MV-4-11 (cell line): ENCODE measurements around the gene MDFIC.

Experiments
- DNase-seq: peaks from one replicate; lab custom pipeline; 2025; lab: John Stamatoyannopoulos, UW

MDFIC gene

DNA sequence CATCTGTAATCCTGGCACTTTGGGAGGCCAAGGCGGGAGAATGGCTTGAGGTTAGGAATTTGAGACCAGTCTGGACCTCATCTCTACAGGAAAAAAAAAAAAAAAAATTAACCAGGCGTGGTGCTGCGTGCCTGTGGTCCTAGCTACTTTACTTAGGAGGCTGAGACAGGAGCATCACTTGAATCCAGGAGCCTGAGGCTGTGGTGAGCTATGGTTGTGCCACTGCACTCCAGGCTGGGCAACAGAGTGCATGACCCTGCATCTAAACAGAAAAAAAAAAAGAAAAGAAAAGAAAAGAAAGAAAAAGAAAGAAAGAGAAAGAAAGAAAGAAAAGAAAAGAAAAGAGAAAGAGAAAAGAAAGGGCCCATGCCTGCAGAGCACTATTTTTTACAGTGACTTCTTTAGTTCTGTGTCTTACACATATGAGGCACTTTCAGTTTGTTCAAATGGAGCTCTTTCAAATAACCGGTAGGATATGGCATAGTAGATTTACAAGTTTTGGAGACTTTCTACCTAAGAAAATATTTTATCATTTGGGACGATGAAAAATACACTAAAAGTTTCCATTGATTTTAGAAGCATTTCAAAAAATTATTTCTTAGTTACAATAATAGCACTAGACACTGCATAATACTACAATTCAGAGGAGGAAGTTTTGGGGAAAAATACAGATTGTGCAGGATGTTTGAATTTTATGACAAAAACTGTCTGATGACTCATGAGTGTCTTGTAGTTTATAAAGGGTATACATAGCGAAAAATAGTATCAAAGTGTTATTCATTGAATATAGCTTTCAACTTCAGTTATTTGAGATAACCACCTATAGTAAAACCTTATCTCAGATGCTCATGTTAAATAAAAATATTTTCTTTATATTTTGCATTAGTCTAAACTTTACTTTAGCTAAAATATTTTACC lies 75.9 kb downstream of the MDFIC start:
- DNase-seq = no peak

- no peak for DNase-seq
Measured at GRCh38 chr7:115004121-115004520, 82.2 kb downstream of the MDFIC start.

- no peak for DNase-seq
Measured at GRCh38 chr7:115005251-115005650, 83.4 kb downstream of the MDFIC start.

GRCh38 chr7:115005953-115006352 lies 84.1 kb downstream of the MDFIC start:
- DNase-seq = no peak

GRCh38 chr7:115007751-115008150 lies 85.9 kb downstream of the MDFIC start:
- no peak for DNase-seq

DNA sequence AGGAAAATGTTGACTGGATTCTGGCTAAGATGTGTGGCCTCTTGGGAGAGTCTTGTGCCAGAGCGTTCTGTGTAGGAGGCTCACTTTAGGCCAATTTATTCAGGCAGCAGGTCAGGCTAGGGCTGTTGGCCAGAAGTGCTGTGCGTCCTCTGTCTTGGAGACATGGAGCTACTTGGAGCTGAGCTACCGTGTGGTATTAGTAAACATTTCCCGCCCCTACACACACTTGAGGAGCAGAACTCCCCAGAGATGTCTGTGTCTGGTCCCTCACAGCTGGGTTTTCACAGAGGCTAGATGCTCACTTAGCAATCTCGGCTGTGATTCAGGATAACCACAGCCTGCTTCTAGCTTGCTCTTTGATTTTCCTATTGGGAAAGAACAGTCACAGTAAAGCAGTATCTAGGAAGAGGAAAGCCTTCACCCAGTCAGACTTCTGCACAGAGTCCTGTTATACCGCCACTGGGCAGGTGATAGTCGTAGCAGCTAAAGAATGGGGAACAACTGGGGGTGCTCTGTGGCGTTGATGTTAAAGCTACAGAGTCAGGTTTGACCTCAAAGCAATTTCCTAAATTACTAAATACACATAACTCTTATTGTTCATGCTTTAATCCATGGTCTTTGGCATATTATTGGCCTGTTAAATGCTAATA lies 86.7 kb downstream of the MDFIC start:
- peak; percentile 23 for DNase-seq

DNA sequence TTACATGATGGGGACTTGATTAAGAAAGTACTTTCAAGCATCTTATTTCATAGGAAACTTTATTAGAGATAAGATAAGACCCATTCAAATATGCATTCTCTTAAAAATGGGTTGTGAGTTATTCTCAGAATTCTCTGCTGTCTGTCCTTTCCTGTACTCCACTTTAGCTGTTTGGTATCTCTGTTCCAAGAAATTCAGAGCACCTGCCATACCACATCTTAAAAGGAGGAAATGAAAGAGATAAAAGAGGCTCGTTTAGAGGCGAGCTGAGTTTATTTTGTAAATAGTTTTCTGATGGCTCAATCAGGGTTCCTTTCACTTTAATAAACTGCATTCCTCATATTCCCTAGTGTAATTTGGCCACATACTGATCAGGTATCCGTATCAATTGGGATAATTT lies 87.2 kb downstream of the MDFIC start:
- peak; percentile 63 for DNase-seq

DNA sequence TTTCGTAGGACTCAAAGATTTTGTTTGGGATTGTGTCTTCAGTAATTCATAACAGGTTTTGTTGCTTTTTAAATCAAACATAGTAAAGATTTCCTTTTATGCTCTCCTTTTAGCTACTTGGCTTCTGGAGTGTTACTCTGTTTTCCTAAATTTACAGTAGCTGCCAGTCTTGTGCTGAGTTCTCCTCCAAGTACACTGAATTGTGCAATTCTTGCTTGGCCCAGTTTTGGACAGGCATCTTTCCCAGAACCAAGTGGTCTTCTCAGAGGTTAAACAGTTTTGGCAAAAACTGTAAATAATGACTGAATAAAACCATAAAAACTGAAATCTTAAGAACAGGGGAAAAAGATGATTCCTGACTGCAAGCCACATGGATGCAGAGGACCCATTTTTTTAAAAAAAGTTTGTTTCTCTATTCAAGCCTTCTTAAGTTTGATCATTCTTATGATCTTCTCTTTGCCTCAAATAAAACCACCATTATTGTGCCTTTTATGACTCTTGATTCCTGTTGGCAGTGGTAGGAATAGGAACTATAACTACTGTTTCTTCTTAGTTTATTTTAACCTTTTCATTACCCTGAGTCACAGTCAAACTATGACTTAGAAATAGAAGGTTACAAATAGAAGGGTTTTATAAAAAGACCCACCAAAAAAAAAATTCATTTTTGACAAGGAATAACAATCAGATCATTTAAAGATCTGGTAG lies 88.0 kb downstream of the MDFIC start:
- no peak for DNase-seq

- DNase-seq = no peak
Measured at GRCh38 chr7:115010441-115010820, 88.5 kb downstream of the MDFIC start.

DNA sequence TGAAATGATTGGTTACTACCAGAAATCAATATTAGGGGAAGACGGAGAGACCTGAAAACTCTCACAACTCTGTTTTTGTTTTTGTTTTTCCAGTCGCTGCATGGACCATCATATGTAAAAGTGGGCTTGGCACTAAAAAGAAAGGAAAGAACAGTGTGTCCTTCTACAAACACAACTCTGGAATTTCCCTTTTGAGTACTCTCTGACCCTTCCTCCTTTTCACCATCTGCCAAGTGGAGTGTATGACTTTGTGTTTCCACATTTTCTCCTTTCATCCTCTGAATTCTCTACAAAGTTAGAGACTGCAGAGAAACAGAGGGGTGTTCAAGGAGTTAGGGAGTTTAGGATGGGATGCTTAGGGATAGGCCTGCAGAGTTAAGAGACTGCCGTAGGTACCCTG lies 92.0 kb downstream of the MDFIC start:
- DNase-seq = no peak

DNA sequence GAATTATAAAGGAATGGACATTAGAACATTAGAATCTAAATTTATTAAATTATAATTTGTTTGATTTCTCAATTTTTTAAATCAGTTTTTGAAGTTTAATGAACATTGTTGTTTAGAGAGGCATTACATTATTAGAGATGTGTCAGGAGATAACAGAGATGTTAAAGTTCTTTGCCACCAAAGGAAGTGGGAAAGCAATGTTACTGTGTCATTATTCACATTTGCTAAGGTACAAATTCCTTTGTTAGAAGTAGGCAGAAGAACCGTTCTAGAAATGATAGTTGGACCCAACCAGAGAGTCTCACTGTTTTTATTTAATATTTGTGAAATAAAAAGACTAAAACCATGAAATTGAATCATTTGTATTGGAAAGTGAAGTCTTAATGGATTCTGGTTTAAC lies 92.9 kb downstream of the MDFIC start:
- DNase-seq = no peak

GRCh38 chr7:115015619-115016018 lies 93.7 kb downstream of the MDFIC start:
- DNase-seq = no peak

GRCh38 chr7:115019882-115020605 lies 98.2 kb downstream of the MDFIC start:
- DNase-seq = peak; percentile 95

GRCh38 chr7:115023219-115023618 lies 101.3 kb downstream of the MDFIC start:
- peak; percentile 81 for DNase-seq

DNA sequence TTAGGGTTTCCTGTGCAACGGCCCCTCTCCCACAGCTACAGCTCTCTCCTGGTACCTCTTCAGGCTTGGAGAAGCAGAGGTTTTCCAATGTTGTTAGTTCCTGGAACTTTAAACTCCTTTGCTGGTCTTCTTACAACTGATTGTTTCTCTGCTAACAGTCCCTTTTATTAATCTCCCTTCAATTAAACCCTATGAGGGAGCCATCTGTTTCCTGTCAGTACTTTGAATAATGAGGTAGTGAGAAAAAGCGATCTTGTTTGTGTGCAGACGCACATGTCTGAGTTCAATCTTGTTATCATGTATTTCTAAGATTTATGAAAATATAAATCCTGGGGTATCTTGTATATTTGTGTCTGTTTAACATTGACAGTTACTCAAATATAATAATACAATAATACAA lies 102.4 kb downstream of the MDFIC start:
- no peak for DNase-seq

GRCh38 chr7:115032715-115033703 lies 111.1 kb downstream of the MDFIC start:
- DNase-seq = no peak

GRCh38 chr7:115033917-115034459 lies 112.1 kb downstream of the MDFIC start:
- DNase-seq = no peak

GRCh38 chr7:115034515-115034914 lies 112.6 kb downstream of the MDFIC start:
- DNase-seq = no peak

DNA sequence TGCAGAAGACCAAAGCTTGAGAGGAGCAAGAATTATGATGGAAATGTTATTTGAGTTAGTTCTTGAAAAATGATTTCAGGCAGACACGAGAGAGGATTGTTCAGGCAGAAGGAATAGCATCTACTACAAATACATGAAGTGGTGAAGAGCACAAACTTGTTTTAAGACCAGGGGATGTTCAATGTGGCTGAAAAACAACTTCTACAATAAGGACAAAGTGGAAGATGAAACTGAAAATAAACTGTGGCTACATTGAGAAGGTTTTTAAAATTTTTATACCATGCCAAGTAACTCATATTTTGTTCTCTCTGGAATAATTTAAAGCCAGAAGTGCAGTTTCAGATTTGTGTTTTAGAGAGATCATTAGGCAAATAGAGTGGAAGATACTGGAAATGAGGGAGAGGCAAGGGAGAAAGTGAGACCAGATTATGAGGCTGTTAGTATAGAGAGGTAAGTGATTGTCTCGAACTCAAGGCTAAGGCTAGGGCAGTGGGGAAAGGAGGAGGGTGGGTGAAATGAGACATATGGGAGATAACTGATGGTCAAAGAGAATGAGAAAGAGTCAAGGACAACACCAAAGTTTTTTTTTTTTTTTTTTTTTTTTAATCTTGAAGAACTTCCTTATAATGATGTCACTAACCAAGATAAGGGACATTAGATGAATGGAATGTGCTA lies 115.4 kb downstream of the MDFIC start:
- peak; percentile 15 for DNase-seq

- DNase-seq = no peak
Measured at GRCh38 chr7:115038158-115038557, 116.3 kb downstream of the MDFIC start.
